ENCODE measurements around the gene HIPK3. TPM values are rescaled to one million over a fixed set of nuclear protein-coding genes. Genes with fewer than 3 reads are reported as not detected.
A peak's percentile ranks its signal among the peaks of the same experiment; 100 is the strongest.

The HIPK3 gene
- total and polyA plus RNA-seq, 9 of the 15 experiments (the other 6 are each of a cell fraction or from before 2014, with no cell fraction given), result 2.3 to 19.6 (median 7.5) TPM

- no peak for TF ChIP-seq TAF15 (IDR thresholded peaks at IDR 0.05; ENCODE audit: low read depth, low read length)
- TF ChIP-seq PCBP1 (IDR thresholded peaks at IDR 0.05; ENCODE audit: low read depth, low read length, poor library complexity, severe bottlenecking), result no peak
- peak; percentile 65 for TF ChIP-seq C11orf30 (IDR thresholded peaks at IDR 0.05; ENCODE audit: low read depth)
- no peak for TF ChIP-seq FUS (optimal IDR thresholded peaks at IDR 0.05; ENCODE audit: low read depth, low read length)
- no peak for TF ChIP-seq PATZ1 (CRISPR knock-in tag; IDR thresholded peaks at IDR 0.05; ENCODE audit: borderline replicate concordance)
- no peak for TF ChIP-seq ELF1 (tag; IDR thresholded peaks at IDR 0.05)
- TF ChIP-seq HDAC1 (IDR thresholded peaks at IDR 0.05), result peak in 1 of 2 experiments; percentile 91; a peak in 2 of 4 replicates
- TF ChIP-seq, protein P1, sequence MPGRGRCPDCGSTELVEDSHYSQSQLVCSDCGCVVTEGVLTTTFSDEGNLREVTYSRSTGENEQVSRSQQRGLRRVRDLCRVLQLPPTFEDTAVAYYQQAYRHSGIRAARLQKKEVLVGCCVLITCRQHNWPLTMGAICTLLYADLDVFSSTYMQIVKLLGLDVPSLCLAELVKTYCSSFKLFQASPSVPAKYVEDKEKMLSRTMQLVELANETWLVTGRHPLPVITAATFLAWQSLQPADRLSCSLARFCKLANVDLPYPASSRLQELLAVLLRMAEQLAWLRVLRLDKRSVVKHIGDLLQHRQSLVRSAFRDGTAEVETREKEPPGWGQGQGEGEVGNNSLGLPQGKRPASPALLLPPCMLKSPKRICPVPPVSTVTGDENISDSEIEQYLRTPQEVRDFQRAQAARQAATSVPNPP (IDR thresholded peaks at IDR 0.05; ENCODE audit: borderline replicate concordance, insufficient read depth, insufficient read length), result no peak
- TF ChIP-seq PML (IDR thresholded peaks at IDR 0.05; ENCODE audit: low read length), result peak; percentile 73
- no peak for TF ChIP-seq CSDE1 (IDR thresholded peaks at IDR 0.05)
- no peak for TF ChIP-seq ZNF79 (CRISPR knock-in tag; IDR thresholded peaks at IDR 0.05; ENCODE audit: low read depth)
- no peak for TF ChIP-seq GABPA (tag; conservative IDR thresholded peaks at IDR 0.05; ENCODE audit: low read depth)
- no peak for TF ChIP-seq YBX1 (IDR thresholded peaks at IDR 0.05)
- 0 out of 2 replicates have a peak, but pooled peaks have one; percentile 31 for TF ChIP-seq RNF2 (IDR thresholded peaks at IDR 0.05)
- no peak for TF ChIP-seq ZKSCAN3 (CRISPR knock-in tag; IDR thresholded peaks at IDR 0.05)
- TF ChIP-seq MBD2 (IDR thresholded peaks at IDR 0.05; ENCODE audit: borderline replicate concordance, low read depth), result no peak
- no peak for TF ChIP-seq PHB (CRISPR knock-in tag; IDR thresholded peaks at IDR 0.05)
- no peak for TF ChIP-seq BACH1 (tag; IDR thresholded peaks at IDR 0.05)
- no peak for TF ChIP-seq ELK1 (CRISPR knock-in tag; IDR thresholded peaks at IDR 0.05)
- TF ChIP-seq, protein P2, sequence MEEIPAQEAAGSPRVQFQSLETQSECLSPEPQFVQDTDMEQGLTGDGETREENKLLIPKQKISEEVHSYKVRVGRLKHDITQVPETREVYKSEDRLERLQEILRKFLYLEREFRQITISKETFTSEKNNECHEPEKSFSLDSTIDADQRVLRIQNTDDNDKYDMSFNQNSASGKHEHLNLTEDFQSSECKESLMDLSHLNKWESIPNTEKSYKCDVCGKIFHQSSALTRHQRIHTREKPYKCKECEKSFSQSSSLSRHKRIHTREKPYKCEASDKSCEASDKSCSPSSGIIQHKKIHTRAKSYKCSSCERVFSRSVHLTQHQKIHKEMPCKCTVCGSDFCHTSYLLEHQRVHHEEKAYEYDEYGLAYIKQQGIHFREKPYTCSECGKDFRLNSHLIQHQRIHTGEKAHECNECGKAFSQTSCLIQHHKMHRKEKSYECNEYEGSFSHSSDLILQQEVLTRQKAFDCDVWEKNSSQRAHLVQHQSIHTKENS (CRISPR knock-in tag; IDR thresholded peaks at IDR 0.05), result no peak
- TF ChIP-seq, protein P3, sequence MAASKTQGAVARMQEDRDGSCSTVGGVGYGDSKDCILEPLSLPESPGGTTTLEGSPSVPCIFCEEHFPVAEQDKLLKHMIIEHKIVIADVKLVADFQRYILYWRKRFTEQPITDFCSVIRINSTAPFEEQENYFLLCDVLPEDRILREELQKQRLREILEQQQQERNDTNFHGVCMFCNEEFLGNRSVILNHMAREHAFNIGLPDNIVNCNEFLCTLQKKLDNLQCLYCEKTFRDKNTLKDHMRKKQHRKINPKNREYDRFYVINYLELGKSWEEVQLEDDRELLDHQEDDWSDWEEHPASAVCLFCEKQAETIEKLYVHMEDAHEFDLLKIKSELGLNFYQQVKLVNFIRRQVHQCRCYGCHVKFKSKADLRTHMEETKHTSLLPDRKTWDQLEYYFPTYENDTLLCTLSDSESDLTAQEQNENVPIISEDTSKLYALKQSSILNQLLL (CRISPR knock-in tag; IDR thresholded peaks at IDR 0.05; ENCODE audit: borderline replicate concordance), result no peak
- no peak for TF ChIP-seq DMBX1 (CRISPR knock-in tag; IDR thresholded peaks at IDR 0.05; ENCODE audit: borderline replicate concordance)
- TF ChIP-seq CAMTA2 (CRISPR knock-in tag; conservative IDR thresholded peaks at IDR 0.05), result no peak
- TF ChIP-seq RUNX1 (IDR thresholded peaks at IDR 0.05; ENCODE audit: low read depth), result no peak
Measured at GRCh38 chr11:33320814-33321330, 63.7 kb downstream of the HIPK3 start (continued).
